Breast epithelium (tissue), 3 donors: Measurements from ENCODE around the gene TARS1.

Experiments used
- POLR2A ChIP-seq: fragments of 450-650 bp; IDR thresholded peaks from one replicate; pipeline ENCODE4 v1.6.1; 2016; ENCODE audit warnings: antibody characterized with exemption, mild to moderate bottlenecking, moderate library complexity
- POLR2AphosphoS5 ChIP-seq, 3 donors: sonication (generic); formaldehyde crosslinking; IDR thresholded peaks; one replicate each; pipeline ENCODE4 v1.6.1; 2017; ENCODE audit warnings: antibody characterized with exemption in 3 of 3
- TF ChIP-seq, protein P1 (sequence below), 3 donors: fragments of 450-650 bp; IDR thresholded peaks; one replicate each; pipeline ENCODE4 v1.5.1; 2016 to 2017; ENCODE audit warnings: antibody characterized with exemption in 3 of 3, mild to moderate bottlenecking in 3 of 3, moderate library complexity in 3 of 3

DNA sequence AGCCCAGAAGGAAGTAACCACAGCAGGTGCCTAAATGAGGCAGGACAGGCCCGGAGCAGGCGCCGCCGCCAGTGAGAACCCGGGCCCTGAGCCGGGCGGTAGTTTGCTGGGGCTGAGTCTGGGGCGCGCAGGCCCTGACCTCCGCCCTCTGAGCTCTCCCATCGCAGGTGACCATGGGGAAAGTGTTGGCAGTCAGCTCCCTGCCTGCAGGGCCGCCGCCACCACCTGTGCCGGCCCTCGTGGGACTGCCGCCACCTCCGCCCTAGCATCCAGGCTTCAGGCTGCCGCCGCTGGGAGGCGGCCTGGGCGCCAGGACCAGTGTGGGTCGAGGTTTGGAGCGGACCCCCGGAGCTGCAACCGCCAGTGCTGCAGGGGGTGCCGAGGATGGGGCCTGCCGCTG lies 61.1 kb downstream of the TARS1 start:
- TF ChIP-seq, protein P1, sequence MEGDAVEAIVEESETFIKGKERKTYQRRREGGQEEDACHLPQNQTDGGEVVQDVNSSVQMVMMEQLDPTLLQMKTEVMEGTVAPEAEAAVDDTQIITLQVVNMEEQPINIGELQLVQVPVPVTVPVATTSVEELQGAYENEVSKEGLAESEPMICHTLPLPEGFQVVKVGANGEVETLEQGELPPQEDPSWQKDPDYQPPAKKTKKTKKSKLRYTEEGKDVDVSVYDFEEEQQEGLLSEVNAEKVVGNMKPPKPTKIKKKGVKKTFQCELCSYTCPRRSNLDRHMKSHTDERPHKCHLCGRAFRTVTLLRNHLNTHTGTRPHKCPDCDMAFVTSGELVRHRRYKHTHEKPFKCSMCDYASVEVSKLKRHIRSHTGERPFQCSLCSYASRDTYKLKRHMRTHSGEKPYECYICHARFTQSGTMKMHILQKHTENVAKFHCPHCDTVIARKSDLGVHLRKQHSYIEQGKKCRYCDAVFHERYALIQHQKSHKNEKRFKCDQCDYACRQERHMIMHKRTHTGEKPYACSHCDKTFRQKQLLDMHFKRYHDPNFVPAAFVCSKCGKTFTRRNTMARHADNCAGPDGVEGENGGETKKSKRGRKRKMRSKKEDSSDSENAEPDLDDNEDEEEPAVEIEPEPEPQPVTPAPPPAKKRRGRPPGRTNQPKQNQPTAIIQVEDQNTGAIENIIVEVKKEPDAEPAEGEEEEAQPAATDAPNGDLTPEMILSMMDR (IDR thresholded peaks at IDR 0.05): no peak
- TF ChIP-seq POLR2A (no peak), POLR2AphosphoS5 (IDR thresholded peaks at IDR 0.05) (no peak)
